HG02588 (cell line): ENCODE results near the gene GCN1.
"Not testable (repeated sequence)": the region's sequence is repeated elsewhere in the genome, so short reads cannot be mapped to it uniquely, and the experiment has no call there.

Source experiments
- ATAC-seq: cut with Tn5 transposase; IDR thresholded peaks from one replicate; pipeline ENCODE4 v1.9.1; 2021; ENCODE audit warnings: mild to moderate bottlenecking, moderate library complexity; ENCODE audit not compliant: unreplicated experiment

GCN1 gene

GRCh38 chr12:120214626-120215356, 20.3 kb upstream of the GCN1 start:
- no peak for ATAC-seq

- no peak for ATAC-seq
These were observed 19.2 kb upstream of the GCN1 start for GRCh38 chr12:120213758-120214157.

GRCh38 chr12:120213182-120213581, 18.7 kb upstream of the GCN1 start:
- not testable (repeated sequence) for ATAC-seq

- no peak for ATAC-seq
These were observed 17.8 kb upstream of the GCN1 start for GRCh38 chr12:120212301-120212700.

GRCh38 chr12:120211904-120212283, 17.4 kb upstream of the GCN1 start:
- ATAC-seq = no peak

GRCh38 chr12:120211243-120211903, 16.9 kb upstream of the GCN1 start:
- ATAC-seq = no peak

- no peak for ATAC-seq
These were observed 15.3 kb upstream of the GCN1 start for GRCh38 chr12:120209851-120210250.

- ATAC-seq = no peak
These were observed 12.7 kb upstream of the GCN1 start for GRCh38 chr12:120207227-120207626.

GRCh38 chr12:120206781-120207180, 12.3 kb upstream of the GCN1 start:
- not testable (repeated sequence) for ATAC-seq

GRCh38 chr12:120206228-120206627, 11.7 kb upstream of the GCN1 start:
- no peak for ATAC-seq

GRCh38 chr12:120204171-120204570, 9.7 kb upstream of the GCN1 start:
- no peak for ATAC-seq

GRCh38 chr12:120200364-120200800, 5.9 kb upstream of the GCN1 start:
- ATAC-seq = no peak

GRCh38 chr12:120199595-120200306, 5.2 kb upstream of the GCN1 start:
- no peak for ATAC-seq

GRCh38 chr12:120199025-120199424, 4.5 kb upstream of the GCN1 start:
- ATAC-seq = no peak

GRCh38 chr12:120197542-120197887, 3.0 kb upstream of the GCN1 start:
- ATAC-seq = no peak

- ATAC-seq = not testable (repeated sequence)
These were observed 2.5 kb upstream of the GCN1 start for GRCh38 chr12:120196817-120197541.

GRCh38 chr12:120196363-120196762, 1.8 kb upstream of the GCN1 start:
- no peak for ATAC-seq

- ATAC-seq = no peak
These were observed 335 bp downstream of the GCN1 start for GRCh38 chr12:120194226-120194533.

GRCh38 chr12:120193286-120193685, 1.2 kb downstream of the GCN1 start:
- not testable (repeated sequence) for ATAC-seq

- no peak for ATAC-seq
These were observed 3.5 kb downstream of the GCN1 start for GRCh38 chr12:120190985-120191480.

- no peak for ATAC-seq
These were observed 4.1 kb downstream of the GCN1 start for GRCh38 chr12:120190386-120190785.
